IPS DF 6.9 (cell line): Measurements from ENCODE around the gene HMBS.
"Not testable (repeated sequence)": the region's sequence is repeated elsewhere in the genome, so short reads cannot be mapped to it uniquely, and the experiment has no call there.

Source experiments
- DNase-seq: peaks from one replicate; pipeline ENCODE4 v3.0.0-alpha.2; 2013; ENCODE audit warnings: low read depth, low spot score
- H3K27ac ChIP-seq: one replicate; pipeline ENCODE4 v1.5.1; 2013; ENCODE audit warnings: low read length, control low read depth
- H3K27me3 ChIP-seq: 2 replicates; pipeline ENCODE4 v1.6.1; 2013; ENCODE audit warnings: mild to moderate bottlenecking, low read length; ENCODE audit not compliant: control insufficient read depth, insufficient read depth
- H3K36me3 ChIP-seq: 2 replicates; pipeline ENCODE4 v1.6.1; 2013; ENCODE audit warnings: low read length; ENCODE audit not compliant: control insufficient read depth, insufficient read depth
- H3K4me1 ChIP-seq: 2 replicates; pipeline ENCODE4 v1.6.1; 2013; ENCODE audit warnings: low read length; ENCODE audit not compliant: control insufficient read depth, insufficient read depth
- H3K4me3 ChIP-seq: 2 replicates; pipeline ENCODE4 v1.5.1; 2013; ENCODE audit warnings: mild to moderate bottlenecking, low read length
- H3K9me3 ChIP-seq: 2 replicates; pipeline ENCODE4 v1.6.1; 2013; ENCODE audit warnings: low read length, inconsistent platforms; ENCODE audit not compliant: control insufficient read depth, insufficient read depth
- WGBS: extraction: QIAGEN DNeasy Blood & Tissue Kit; methylation state at CpG from one replicate; pipeline ENCODE4 v1.1.7; 2013; ENCODE audit warnings: mixed read lengths, missing lambda C conversion rate; ENCODE audit not compliant: insufficient read length, insufficient coverage; 5-methylcytosine and 5-hydroxymethylcytosine counted together

Gene HMBS

DNA sequence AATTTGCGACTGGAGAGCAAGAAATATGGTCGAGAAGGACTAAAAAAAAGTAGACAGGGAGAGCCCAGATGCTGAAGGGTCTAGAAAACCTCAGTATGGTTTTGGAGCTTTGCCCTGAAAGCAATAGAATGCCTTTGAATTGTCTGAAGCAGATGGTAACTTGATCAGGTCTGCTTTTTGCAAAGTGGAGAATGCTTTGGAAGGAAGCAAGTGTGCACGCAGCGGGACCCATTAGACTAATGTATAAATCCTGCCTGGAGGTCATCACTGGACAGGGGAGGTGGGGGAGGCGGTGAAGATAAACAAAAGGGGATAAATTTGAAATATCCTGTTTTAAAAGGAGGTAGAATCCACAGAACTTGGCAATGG is 35.9 kb downstream of the HMBS start:
- Histone ChIP-seq H3K36me3 (no peaks in the 10 kb centered on the region), H3K4me1 (no peaks in the 10 kb centered on the region), H3K4me3 (peak overlapping the region; percentile 52; the same call in 1 of the 2 replicates), H3K27me3 (no peaks in the 10 kb centered on the region), H3K27ac (no peak overlapping the region), H3K9me3 (no peaks in the 10 kb centered on the region)
- no peak for DNase-seq
- no CpG with 5 or more reads among the region's 5 CpGs for WGBS

DNA sequence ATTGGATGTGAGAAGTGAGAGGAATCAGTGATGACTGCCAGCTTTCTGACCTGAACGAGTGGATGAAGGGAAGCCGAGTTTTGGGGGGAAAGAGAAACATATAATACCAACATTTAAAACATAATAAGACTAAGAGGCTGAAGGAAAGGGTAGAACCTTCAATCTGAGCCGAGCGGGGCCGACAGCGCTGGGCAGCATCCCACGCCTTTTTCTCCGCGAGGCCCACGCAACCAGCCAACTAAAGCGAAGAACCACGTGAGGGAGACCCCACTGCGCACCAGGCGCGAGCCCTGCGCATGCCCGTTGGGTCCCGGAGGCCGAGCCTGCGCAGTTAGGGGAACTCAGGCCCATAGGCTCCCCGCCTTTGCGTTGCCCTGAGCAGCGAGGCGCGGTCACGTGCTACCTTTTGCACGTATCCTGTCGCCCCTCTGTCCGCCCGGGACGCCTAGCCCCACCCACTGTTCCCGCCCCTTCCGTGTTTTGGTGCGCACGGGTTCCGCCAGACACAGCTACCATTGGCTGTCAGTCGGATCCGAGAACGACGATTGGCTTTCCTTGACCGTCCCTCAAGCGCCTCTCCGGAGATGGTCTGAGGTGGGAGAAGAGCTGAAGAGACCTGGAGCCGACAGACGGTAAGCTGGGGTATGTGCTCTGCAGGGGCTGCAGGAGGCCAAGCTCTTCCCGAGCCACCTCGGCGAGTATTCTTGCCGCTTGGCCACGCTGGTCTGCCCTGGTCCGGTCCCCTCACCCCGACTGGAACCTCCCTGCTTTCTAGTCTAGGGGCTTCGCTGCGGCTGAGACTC is 36.5 kb downstream of the HMBS start, which contains the start of gene HINFP:
Gene HINFP (plus strand): TSS at position 573 of the 803 bp plus-strand sequence. CDS start 5,365 bp downstream, outside the sequence.
- Histone ChIP-seq H3K4me3 (peak within 1 kb of the TSS; percentile 94), H3K27me3 (no peaks in the 10 kb centered on the region), H3K9me3 (no peaks in the 10 kb centered on the region), H3K36me3 (no peaks in the 10 kb centered on the region), H3K4me1 (no peaks in the 10 kb centered on the region), H3K27ac (no peak within 1 kb of the TSS)
- DNase-seq: peak; percentile 99
- WGBS: no CpG with 5 or more reads among the region's 54 CpGs

DNA sequence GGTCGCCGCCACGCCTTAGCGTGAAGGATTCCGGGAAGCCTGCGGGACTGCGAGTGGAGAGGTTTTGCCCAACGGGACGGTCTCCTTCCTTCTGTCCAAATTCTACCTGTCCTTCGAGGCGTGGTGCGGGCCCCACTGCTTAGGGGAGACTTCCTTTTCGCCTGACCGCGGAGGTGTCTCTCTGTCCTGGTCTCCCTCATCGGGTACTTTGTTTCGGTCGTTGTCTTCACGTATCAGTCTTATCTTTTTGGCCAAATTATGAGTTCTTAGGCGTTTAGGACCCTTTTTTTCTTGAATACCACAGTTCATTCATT is 37.1 kb downstream of the HMBS start:
- Histone ChIP-seq H3K27me3 (no peaks in the 10 kb centered on the region), H3K9me3 (no peaks in the 10 kb centered on the region), H3K27ac (no peak overlapping the region), H3K4me1 (no peaks in the 10 kb centered on the region), H3K36me3 (no peaks in the 10 kb centered on the region), H3K4me3 (peak overlapping the region; percentile 94)
- no peak for DNase-seq
- WGBS: no CpG with 5 or more reads among the region's 20 CpGs

DNA sequence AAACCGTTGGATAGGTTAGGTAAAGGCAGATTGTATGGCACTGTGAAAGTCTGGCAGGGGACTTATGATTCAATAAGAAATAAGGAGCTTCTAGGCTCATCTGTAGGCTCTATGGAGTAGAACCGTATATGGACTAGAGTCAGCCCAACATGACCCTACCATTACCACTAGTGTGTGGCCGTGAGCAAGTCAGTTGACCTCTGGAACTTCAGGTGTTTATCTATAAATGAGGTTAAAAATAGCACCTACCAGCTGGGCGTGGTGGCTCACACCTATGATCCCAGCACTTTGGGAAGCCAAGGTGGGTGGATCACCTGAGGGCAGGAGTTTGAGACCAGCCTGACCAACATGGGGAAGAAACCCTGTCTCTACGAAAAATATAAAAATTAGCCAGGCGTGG is 41.1 kb downstream of the HMBS start:
- H3K27me3 ChIP-seq: no peaks in the 10 kb centered on the region
- no peaks in the 10 kb centered on the region for H3K9me3 ChIP-seq
- no peaks in the 10 kb centered on the region for H3K4me1 ChIP-seq
- peaks cover 3% of the 10 kb centered on the region; the same call in 1 of the 2 replicates for H3K36me3 ChIP-seq
- no CpG with 5 or more reads among the region's 6 CpGs for WGBS
- no peak overlapping the region for H3K4me3 ChIP-seq
- no peak for DNase-seq
- no peak overlapping the region for H3K27ac ChIP-seq

DNA sequence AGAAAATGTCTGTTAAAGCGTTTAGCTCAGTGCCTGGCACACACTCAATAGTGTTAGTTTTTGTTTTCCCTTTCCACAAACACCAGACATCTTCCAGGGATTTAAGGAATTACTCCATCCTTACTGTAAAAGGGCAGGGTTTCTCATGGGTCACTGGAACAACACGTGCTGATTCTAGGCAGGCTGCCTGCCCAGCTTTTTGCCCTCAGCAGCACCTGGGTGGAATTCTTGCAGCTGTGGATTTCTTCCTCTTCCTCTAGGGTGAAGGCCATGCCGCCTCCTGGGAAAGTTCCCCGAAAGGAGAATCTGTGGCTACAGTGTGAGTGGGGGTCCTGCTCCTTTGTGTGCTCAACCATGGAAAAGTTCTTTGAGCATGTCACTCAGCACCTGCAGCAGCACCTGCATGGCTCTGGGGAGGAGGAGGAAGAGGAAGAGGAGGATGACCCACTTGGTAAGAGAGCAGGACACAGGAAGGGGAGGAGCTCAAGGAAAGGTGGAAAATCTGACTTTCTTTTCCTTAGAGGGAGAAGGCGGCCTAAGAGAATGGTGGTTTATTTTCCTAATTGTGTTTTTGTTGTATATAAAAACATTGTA is 42.1 kb downstream of the HMBS start:
- Histone ChIP-seq H3K4me1 (no peaks in the 10 kb centered on the region), H3K27ac (no peak overlapping the region), H3K27me3 (no peaks in the 10 kb centered on the region), H3K9me3 (no peaks in the 10 kb centered on the region), H3K36me3 (peaks cover 10% of the 10 kb centered on the region; the same call in 1 of the 2 replicates), H3K4me3 (no peak overlapping the region)
- no CpG with 5 or more reads among the region's 5 CpGs for WGBS
- DNase-seq: no peak

DNA sequence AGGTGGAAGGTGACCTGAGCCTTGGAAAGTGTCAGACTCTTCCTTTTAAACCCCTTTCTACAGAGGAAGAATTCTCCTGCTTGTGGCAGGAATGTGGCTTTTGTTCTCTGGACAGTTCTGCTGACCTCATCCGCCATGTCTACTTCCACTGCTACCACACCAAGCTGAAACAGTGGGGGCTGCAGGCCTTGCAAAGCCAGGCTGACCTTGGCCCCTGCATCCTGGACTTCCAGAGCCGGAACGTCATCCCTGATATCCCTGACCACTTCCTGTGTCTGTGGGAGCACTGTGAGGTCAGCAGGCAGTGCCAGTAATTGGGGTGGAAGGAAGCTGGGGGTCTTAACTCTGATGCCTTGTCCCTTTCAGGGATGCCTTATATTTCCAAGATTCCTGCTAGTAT is 46.0 kb downstream of the HMBS start:
- WGBS: no CpG with 5 or more reads among the region's 3 CpGs
- Histone ChIP-seq H3K27ac (no peak overlapping the region), H3K36me3 (peaks cover 30% of the 10 kb centered on the region), H3K4me1 (no peaks in the 10 kb centered on the region), H3K4me3 (no peak overlapping the region), H3K9me3 (no peaks in the 10 kb centered on the region), H3K27me3 (no peaks in the 10 kb centered on the region)
- no peak for DNase-seq

DNA sequence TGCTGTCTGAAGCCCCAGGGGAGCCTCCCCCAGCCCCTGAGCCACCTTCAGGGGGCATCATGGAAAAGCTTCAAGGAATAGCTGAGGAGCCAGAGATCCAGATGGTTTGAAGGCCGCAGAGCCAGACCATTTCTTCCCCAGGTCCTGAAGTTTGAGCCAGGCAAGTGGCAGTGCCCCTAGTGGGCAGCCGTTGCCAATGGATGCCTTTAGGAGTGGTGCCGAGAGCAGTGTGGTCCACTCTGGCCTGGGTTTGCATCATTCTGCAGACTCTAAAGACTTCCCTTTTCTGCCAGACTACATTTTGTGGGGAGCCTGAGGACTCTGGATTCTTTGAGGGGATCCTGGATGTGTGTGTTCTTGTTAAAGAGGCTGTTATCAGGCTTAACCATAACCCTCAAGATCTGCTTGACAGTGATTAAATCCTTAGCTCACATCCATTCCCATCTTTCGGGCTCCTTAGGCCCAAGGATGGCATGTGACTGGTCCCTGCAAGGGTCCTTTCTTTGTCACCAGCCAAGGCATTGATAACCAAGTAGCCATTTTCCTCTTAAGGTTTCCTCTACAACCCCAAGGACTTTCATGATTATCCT is 49.8 kb downstream of the HMBS start:
- Histone ChIP-seq H3K27me3 (no peaks in the 10 kb centered on the region), H3K4me3 (no peak overlapping the region), H3K27ac (no peak overlapping the region), H3K4me1 (no peaks in the 10 kb centered on the region), H3K9me3 (no peaks in the 10 kb centered on the region), H3K36me3 (peaks cover 30% of the 10 kb centered on the region)
- no CpG with 5 or more reads among the region's 4 CpGs for WGBS
- no peak for DNase-seq

DNA sequence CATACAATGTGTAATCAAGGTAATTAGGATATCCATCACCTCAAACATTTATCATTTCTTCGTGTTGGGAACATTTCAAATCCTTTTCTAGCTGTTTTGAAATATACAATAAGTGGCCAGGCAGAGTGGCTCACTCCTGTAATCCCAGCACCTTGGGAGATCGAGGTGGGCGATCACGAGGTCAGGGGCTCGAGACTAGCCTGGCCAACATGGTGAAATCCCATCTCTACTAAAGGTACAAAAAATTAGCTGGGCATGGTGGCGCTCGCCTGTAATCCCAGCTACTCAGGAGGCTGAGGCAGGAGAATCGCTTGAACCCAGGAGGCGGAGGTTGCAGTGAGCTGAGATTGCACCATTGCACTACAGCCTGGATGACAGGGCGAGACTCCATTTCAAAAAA is 54.6 kb downstream of the HMBS start:
- H3K36me3 ChIP-seq, DNase-seq, H3K4me1 ChIP-seq, H3K4me3 ChIP-seq, H3K27me3 ChIP-seq, H3K9me3 ChIP-seq, H3K27ac ChIP-seq: not testable (repeated sequence)
- no CpG with 5 or more reads among the region's 10 CpGs for WGBS
